GM19324 (cell line): ENCODE data around the gene POLR3E.

Experiments used
- ATAC-seq: cut with Tn5 transposase; IDR thresholded peaks from one replicate; pipeline ENCODE4 v1.9.1; 2021; ENCODE audit warnings: mild to moderate bottlenecking, moderate library complexity; ENCODE audit not compliant: unreplicated experiment, low FRiP score

Gene POLR3E, protein sequence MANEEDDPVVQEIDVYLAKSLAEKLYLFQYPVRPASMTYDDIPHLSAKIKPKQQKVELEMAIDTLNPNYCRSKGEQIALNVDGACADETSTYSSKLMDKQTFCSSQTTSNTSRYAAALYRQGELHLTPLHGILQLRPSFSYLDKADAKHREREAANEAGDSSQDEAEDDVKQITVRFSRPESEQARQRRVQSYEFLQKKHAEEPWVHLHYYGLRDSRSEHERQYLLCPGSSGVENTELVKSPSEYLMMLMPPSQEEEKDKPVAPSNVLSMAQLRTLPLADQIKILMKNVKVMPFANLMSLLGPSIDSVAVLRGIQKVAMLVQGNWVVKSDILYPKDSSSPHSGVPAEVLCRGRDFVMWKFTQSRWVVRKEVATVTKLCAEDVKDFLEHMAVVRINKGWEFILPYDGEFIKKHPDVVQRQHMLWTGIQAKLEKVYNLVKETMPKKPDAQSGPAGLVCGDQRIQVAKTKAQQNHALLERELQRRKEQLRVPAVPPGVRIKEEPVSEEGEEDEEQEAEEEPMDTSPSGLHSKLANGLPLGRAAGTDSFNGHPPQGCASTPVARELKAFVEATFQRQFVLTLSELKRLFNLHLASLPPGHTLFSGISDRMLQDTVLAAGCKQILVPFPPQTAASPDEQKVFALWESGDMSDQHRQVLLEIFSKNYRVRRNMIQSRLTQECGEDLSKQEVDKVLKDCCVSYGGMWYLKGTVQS

DNA sequence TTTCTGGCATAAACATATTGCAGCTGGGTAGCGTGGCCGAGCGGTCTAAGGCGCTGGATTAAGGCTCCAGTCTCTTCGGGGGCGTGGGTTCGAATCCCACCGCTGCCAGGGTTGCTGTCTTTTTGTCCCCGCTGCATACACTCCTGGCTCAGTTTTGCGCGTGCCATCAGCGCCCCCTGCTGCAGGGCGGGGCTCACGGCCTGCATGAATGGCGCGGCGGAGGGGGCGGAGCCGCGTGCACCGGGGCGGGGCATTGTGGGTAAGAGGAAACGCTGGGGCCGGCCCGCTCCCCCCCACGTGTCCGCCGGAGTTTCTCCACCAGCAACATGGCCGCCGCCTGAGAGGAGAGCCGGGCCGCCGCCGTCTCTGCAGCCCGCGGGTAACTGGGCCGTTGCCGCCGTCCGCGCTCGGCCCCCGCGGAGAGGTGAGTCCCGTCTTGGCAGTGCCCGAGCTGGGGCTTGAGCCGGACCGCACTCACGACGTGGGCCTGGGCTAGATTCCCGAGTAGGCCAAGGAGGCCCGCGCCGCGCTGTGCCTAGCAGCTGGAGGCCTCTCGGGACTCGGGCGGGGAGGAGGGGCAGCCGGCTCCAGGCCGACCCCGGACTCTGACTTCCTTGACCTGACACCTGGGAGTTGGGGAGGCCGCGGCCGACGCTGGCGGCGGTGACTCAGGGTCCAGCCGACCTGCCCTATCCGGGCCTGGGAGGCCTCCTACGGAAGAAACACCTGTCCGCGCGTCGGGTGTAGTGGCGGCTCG lies at the start of gene POLR3E:
TSS of gene POLR3E (plus strand) at position 296 of the 757 bp plus-strand sequence. CDS start 5,560 bp downstream, outside the sequence.
- ATAC-seq, result peak; percentile 84

DNA sequence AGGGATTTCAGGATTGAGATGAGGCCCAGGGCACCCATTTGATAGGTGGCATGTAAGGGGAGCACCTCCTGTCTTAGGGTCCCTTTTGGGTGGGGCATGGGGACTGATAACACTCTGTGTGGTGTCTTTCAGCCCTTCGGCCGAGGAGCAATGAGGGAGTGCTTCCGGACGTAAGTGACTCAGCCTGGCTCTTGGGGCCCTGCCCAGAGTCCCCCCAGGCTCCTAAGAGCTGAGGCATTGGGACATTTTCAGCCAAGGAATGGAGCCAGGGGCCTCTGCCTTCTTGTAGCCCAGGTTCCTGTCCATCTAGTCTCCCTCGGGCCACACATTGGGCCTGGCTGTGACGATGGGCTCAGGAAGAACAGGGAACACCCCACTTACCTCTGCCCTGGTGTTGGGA lies 46.7 kb upstream of the POLR3E start:
- ATAC-seq, result no peak

DNA sequence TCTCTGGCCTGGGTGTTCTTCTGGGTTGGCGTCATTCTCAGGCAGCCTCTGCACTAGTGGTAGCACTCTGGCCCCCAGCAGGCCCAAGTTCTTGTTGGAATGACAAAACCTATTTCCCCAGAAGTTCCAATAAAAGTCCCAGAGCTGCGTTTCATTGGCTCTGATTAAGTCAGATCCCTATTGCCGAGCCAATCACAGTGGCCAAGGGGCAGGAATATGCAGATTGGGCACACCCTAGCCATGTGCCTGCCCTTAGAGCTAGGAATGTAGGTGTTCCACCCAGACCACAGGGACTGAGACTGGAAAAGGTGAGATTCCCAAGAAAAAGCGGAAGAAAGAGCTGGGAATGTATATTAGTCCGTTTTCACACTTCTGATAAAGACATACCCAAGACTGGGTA lies 44.9 kb upstream of the POLR3E start:
- no peak for ATAC-seq

DNA sequence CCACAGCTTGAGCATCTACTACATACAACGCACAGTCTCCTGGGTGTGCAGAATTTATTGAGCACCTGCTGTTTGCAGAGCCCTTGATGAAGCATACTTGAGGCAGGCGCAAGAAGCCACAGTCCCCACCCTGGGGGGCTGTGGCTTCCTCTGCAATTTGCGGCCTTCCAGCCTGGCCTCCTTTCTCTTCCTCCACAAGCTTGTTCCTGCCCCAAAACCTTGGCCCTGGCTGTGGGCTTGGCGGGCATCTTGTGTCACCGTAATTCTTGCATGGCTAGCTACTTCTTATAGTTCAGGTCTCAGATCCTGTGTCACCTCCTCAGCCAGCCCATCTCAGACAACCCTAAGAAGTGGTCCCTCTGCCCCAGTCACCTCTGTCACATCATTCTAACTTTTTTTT lies 43.9 kb upstream of the POLR3E start:
- ATAC-seq, result no peak

DNA sequence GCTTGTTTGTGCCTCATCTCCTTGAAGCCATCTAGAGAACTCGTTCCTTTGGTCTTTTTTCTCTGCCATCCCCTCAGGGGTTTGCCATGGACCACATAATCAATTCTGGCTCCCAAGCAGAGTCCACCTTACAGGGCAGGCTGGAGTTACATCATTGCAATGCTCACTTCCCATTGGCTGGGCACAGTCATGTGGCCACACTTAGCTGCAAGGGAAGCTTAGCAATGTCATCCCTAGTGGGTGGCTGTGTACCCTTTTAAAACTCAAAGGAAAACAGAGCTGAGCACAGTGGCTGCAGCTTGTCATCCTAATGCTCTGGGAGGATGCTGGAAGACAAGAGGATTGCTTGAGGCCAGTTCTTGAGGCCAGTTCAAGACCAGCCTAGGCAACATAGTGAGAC lies 41.9 kb upstream of the POLR3E start:
- no peak for ATAC-seq

DNA sequence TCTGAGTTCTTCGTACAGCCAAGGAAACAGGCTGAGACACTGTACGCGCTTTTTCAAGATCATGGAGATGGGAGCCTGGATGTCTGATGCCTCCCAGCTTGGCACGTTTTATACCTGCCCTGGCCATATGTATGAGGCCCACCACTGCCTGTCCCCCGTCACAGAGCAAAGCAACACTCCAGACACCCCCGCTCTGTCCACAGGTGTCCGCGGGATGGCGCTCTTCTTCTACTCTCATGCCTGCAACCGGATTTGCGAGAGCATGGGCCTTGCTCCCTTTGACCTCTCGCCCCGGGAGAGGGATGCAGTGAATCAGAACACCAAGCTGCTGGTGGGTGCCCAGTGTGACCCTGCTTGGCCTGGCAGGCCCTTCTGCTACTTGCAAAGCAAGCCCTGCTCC lies 39.8 kb upstream of the POLR3E start:
- ATAC-seq, result no peak

DNA sequence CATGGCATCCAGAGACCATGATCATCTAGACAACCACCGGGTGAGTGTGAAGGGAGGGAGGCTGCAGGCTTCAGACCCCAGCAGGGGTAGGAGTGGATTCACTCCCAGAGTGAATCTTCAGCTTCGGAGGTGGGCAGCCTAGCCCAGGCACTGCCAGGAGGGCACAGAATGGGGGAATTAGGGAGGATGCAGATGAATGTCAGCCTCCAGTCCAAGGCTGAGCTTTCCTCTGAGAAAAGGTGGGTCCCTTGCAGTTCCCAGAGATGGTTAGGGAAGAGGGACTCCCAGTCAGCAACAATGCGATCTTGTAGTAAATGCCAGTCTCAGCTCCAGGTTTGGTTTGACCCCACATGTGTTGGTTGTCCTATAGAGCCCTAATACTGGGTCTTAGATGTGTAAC lies 36.7 kb upstream of the POLR3E start:
- ATAC-seq, result no peak

DNA sequence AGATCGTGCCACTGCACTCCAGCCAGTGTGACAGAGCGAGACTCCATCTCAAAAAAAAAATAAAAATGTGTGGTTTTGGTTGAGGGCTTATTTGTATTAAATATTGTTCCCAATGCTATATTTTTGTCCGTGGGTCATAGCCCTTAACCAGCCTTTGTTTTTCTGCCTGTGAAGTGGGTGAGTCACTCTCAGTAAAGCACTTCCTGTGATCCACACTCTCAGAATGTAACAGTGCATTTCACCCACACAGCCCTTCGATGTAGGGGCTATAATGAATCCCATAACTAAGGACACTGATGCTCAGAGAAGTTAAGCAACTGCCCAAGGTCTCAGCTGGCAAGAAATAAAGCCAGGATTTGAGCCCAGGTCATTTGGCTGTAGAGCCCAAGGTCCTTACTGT lies 34.7 kb upstream of the POLR3E start:
- ATAC-seq, result no peak

DNA sequence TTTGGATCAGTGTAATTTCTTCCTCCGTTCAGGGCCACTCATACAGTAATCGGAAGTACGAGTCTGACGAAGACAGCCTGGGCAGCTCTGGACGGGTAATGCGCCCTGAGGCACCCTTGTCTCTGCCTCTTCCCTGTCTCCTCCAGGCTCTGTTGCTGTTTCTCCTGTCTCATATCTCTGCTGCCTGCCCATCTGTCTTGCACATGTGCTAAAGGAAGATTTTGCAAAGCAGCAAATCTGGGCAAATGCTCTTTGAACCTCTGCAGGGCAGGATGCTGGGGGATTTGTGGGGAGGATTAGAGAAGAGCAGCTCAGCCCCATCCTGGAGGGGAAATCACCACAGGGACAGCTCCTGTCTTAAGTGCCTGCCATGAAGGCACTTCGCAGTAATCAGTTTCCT lies 32.4 kb upstream of the POLR3E start:
- no peak for ATAC-seq

DNA sequence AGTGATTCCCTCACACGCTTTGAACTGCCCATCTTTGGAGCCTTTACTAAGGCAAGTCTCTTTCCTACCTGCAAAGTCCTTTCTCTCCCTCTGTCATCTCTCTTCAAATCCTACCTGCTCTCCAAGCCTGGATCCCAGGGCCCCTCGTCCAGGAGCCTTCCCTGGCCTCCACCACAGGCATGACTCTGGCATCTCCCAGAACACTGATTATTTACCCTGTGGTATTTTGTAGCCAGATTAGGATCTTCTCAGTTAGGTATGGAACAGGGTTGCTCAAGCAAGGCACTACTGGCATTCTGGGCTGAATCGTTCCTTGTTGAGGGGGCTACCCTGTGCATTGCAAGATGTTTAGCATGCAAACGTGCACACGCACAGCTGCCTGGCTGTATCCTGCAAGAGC lies 31.9 kb upstream of the POLR3E start:
- no peak for ATAC-seq

DNA sequence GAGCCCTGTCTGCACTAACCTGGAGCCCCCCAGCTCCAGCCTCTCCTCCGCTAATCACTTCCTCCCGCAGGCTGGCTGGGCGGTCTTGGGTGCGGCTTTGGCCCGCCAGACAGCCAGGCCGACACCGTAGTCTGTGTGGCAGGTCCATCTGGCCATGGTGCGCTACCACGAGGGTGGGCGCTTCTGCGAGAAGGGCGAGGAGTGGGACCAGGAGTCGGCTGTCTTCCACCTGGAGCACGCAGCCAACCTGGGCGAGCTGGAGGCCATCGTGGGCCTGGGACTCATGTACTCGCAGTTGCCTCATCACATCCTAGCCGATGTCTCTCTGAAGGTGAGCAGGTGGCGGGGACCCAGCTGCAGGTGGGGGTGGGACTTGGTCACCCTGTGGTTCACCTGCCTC lies 30.7 kb upstream of the POLR3E start:
- no peak for ATAC-seq

DNA sequence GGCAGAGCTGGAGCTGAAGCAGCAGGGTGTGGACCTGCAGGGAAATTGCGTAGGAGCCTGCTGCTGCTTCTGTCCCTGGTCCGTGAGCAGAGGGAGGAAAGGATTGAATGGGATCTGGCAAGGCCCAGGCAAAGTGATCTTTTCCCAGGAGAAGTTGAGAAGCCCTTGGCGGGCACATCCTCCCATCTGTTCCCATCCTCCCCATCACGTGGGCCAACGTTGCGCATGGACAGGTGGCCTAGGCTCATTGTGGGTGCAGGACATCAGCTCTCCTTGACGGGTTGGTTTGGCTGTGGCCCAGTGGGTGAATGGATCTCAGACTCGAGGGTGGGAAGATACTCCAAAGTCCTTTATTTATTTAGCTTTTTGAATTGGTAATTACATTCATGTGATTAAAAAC lies 29.4 kb upstream of the POLR3E start:
- no peak for ATAC-seq

DNA sequence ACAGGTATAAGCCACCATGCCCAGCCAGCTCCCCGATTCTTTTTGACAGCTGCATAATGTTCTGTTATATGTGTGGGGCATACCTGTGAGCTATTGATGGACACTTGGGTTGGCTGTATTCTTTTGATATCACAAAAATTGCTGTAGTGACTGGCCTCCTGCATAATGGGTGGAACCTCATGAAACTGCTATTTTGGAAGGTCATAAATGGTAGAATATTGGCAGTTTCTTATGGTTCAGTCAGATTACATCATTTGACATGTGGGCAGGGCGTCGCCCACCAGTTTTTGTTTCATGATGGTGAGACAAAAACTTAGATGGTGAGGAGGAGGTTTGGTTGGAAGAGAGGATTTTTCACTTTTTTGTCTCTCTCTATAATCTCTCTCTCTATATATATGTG lies 26.7 kb upstream of the POLR3E start:
- ATAC-seq, result no peak

DNA sequence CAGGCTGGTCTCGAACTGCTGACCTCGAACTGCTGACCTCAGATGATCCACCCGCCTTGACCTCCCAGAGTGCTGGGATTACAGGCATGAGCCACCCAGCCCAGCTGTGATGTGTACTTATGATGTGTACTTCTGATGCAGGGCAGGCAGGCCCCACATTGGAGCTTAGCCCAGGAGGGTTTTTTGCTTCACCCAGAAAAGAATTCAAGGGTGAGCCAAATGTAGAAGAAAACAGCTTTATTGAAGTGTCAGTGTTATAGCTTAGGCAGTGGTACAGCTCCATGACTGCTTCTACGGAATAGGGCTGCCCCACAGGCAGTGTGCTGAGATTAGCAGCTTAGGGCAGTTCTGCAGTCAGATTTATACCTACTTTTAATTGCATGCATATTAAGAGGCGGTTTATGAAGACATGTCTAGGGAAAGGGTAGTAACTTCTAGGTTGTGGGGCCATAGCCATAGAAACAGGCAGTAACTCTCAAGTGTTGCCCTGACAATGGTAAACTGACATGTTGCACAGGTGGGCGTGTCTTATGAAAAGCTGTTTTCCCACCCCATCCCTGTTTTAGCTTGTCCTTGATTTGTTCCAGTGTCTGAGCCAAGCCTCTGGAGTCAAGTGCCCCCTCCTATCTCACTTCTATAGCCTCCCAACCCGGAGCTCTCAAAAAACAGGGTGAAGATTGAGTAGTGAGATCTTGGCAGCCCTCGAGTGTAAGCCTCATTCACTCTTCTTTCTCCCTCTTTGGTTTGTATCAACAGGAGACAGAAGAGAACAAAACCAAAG lies 24.1 kb upstream of the POLR3E start:
- no peak for ATAC-seq

DNA sequence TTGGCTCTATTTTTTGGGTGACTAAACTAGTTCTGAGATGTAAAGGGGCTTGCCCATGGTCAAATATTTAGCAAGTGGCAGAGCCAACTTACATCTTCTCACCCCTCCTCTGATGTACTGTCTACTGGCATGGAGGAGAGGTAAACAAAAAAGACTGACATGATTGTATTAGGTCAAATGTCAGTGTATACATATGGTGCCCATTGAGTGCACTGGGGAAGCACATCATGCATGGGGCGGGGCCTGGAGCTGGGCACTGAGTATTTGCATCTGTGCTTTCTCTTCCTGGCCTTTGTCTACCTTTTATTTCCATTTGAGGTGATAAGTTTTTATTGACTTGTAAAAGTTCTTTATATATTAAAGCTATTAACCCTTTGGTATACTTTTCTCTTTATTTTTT lies 22.3 kb upstream of the POLR3E start:
- no peak for ATAC-seq

DNA sequence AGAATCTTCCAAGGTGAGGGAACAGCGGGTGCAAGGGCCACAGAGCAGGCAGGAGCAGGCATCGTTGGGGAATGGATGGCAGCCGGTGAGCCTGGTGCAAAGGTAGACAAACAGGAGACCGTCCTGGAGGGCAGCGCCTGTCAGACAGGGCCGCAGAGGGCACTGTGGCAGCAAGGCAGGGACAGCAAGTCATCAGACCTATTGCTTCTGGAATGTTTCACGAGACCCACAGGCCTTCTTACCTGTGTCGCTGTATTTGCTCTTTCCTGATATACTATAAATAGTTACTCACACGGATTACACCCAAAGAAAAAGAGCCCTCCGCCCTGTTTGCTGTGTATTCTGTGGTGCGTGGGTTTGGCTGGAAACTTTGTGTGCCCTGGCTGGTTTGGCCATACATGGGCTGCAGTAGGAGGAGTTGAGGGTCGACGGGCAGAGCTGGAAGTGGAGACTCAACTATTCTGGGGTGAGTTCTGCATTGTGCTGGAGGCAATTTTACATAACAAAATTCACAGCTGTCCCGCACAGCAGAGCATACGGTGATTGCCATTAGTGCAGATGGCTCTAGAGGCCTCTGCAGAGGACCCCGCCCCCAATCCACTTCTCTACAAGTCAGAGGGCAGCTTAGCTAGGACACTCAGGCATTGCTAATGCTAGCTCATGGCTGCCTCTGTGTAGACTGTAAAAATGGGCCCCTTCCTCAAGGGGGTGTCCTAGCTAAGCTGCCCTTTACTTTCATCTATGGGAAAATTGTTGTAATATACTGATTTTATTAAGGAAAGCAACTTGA lies 18.6 kb upstream of the POLR3E start:
- ATAC-seq, result no peak

DNA sequence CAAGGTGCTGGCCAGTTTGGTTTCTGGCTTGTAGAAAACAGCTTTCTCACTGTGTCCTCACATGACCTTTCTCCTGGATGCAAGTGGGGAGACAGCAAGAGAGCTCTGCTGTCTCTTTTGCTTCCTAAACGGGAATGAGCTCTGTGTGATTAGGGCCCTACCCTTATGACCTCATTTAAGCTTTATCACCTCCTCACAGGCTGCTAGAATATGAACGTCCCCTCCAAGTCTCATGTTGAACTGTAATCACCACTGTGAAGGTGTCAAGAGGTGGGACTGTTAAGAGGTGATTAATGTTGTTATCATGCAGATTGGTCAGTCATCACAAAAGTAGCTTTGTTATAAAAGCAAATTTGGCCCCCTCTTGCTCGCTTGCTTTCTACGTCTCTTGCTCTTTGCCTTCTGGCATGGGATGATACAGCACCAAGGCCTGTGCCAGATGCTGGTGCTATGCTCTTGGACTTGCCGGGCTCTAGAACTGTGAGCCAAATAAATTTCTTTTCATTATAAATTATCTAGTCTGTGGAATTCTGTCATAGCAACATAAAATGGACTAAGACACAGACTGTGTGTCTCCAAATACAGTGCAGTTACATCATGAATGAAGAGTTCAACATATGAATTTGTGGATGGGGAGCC lies 14.8 kb upstream of the POLR3E start:
- ATAC-seq, result no peak

DNA sequence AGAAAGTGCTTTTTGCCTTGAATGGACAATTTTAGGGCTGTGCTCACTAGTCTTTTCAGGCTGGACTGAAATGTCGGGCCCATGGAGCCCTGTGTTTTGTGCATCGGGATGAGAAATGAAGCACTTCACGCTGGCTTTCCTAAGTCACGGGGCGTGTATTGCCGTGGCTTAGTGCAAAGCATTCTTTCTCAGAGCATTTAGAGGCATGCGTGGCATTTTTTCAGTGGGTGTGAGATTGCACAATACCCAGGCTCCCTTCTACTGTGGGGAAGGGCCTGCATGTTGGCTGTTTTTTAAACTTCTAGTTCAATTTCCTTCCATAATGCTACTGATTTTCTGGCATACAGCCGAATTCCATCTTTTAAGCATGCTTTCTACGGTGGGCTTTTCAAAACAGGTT lies 12.6 kb upstream of the POLR3E start:
- no peak for ATAC-seq

DNA sequence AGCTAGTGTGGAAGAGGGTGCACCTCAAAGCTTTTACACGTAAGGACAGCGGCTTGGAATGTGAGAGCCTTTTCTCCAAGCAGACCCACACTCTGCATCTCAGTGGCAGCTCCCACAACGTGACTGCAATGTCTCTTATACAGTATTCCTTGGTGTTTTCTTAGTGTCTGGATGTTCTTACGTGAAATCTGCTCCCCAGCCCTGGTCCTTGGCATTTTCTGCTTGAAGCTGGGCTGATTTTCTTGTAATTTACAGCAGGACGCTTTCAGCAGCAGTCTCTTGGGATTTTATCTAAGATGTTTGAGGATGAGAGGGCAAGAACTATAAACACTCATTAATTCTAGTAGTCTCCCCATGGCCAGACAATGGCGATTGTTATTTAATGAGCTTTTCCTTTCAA lies 12.1 kb upstream of the POLR3E start:
- ATAC-seq, result no peak
